Activated naive CD8-positive, alpha-beta T cell treated with anti-CD3 and anti-CD28 coated beads for 36 hours (primary cell): ENCODE results near the gene TRAPPC5. TPM values are rescaled to one million over a fixed set of nuclear protein-coding genes. Genes with fewer than 3 reads are reported as not detected.

Source experiments
- total RNA-seq, 2 experiments: library from RNA; stranded (reverse); gene quantifications; one replicate each; pipeline ENCODE4 v1.2.3, GENCODE V29; 2021

TRAPPC5 gene
- total RNA-seq, 2 experiments from 2014 or later, result 83.3 to 83.8 TPM

Other genes starting within 250 kb of the TRAPPC5 start
- 1 to 10 TPM in 1 of 2 experiments, under 1 TPM in 1; 0.82 to 1.5 TPM for gene PEX11G, start 191.8 kb upstream of the TRAPPC5 start, total RNA-seq
- 1 to 10 TPM; 6.5 to 7.3 TPM for gene ZNF358, start 164.7 kb upstream of the TRAPPC5 start, total RNA-seq
- 10 to 100 TPM; 12.3 to 12.4 TPM for gene MCOLN1, start 158.2 kb upstream of the TRAPPC5 start, total RNA-seq
- 10 to 100 TPM; 67.8 to 68.5 TPM for gene PNPLA6, start 145.1 kb upstream of the TRAPPC5 start, total RNA-seq
- under 1 TPM; 0.50 to 0.52 TPM for gene CAMSAP3, start 85.0 kb upstream of the TRAPPC5 start, total RNA-seq
- gene XAB2, start 51.3 kb upstream of the TRAPPC5 start, total RNA-seq, result 10 to 100 TPM; 44.0 to 45.8 TPM
- 10 to 100 TPM; 83.7 to 86.0 TPM for gene PET100, start 51.0 kb upstream of the TRAPPC5 start, total RNA-seq
- 1 to 10 TPM in 1 of 2 experiments, under 1 TPM in 1; 0.99 to 1.4 TPM for gene PCP2, start 47.1 kb upstream of the TRAPPC5 start, total RNA-seq
- 10 to 100 TPM; 73.3 to 73.5 TPM for gene STXBP2, start 43.7 kb upstream of the TRAPPC5 start, total RNA-seq
- not detected for gene RETN, start 11.8 kb upstream of the TRAPPC5 start, total RNA-seq
- gene MCEMP1, start 3.7 kb upstream of the TRAPPC5 start, total RNA-seq, result not detected
- gene FCER2, start 21.3 kb downstream of the TRAPPC5 start, total RNA-seq, result 1 to 10 TPM; 1.5 to 1.7 TPM
- not detected for gene CLEC4G, start 51.3 kb downstream of the TRAPPC5 start, total RNA-seq
- gene CD209, start 66.7 kb downstream of the TRAPPC5 start, total RNA-seq, result not detected
- gene CLEC4M, start 82.4 kb downstream of the TRAPPC5 start, total RNA-seq, result not detected
- gene EVI5L, start 149.4 kb downstream of the TRAPPC5 start, total RNA-seq, result 1 to 10 TPM; 4.8 TPM
- under 1 TPM in 1 of 2 experiments, not detected in 1; 0.10 TPM for gene PRR36, start 193.6 kb downstream of the TRAPPC5 start, total RNA-seq
- not detected for gene LRRC8E, start 207.7 kb downstream of the TRAPPC5 start, total RNA-seq
- 10 to 100 TPM; 31.8 to 32.4 TPM for gene MAP2K7, start 223.0 kb downstream of the TRAPPC5 start, total RNA-seq
- 1 to 10 TPM; 2.1 to 3.2 TPM for gene TGFBR3L, start 234.0 kb downstream of the TRAPPC5 start, total RNA-seq
- gene SNAPC2, start 239.5 kb downstream of the TRAPPC5 start, total RNA-seq, result 10 to 100 TPM; 14.4 to 14.8 TPM
- gene CTXN1, start 245.3 kb downstream of the TRAPPC5 start, total RNA-seq, result under 1 TPM; 0.44 to 0.52 TPM